AG20443 (cell line): ENCODE measurements around the gene WTAP.
A peak's percentile ranks its signal among the peaks of the same experiment; 100 is the strongest.
"Not testable (repeated sequence)": the region's sequence is repeated elsewhere in the genome, so short reads cannot be mapped to it uniquely, and the experiment has no call there.

Experiments
- DNase-seq: peaks from one replicate; pipeline ENCODE4 v3.0.0; 2012; ENCODE audit warnings: low spot score, mixed read lengths

WTAP gene

GRCh38 chr6:159693894-159694545 lies 33.3 kb upstream of the WTAP start:
- DNase-seq, result no peak

DNA sequence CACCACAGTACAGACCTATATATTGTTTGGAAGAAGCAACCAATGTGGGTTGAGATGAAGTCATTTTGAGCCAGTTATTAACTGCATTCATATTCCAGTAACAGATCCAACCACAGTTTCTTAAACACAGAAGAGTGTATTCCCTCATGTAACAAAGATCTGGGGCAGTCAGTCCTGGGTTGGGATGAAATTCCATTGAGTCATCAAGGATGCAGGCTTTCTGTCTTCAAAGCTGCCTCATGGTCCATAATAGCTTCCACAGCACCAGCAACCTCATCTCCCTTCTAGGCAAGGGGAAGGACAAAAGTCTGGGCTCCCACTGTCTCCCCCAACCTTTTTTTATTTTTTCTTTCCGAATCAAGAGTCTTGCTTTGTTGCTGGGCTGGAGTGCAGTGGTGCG lies 31.3 kb upstream of the WTAP start:
- peak; percentile 52 for DNase-seq

- no peak for DNase-seq
Measured at GRCh38 chr6:159700970-159701369, 26.3 kb upstream of the WTAP start.

- DNase-seq, result peak; percentile 81
Measured at GRCh38 chr6:159701413-159701999, 25.8 kb upstream of the WTAP start.

- not testable (repeated sequence) for DNase-seq
Measured at GRCh38 chr6:159710603-159711002, 16.7 kb upstream of the WTAP start.

GRCh38 chr6:159712389-159712788 lies 14.9 kb upstream of the WTAP start:
- DNase-seq, result not testable (repeated sequence)

DNA sequence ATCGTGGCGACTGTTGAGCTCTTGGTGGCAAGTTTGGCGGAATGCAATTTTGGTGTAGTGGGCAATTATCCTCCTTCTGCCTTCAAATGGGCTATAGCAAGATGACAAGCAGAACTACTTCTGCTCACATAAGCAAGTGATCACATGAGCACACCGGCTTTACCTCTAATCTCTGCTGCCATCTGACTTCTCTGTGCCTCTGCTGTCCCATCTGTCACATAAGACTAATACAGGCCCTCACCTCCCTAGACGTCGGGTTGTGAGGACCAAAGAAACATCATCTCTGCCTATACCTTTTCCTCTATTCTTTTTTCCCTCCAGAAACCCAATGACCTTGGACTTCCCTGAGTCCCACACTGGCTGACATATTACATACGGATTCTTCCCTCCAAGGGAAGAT lies 13.3 kb upstream of the WTAP start:
- DNase-seq, result no peak

GRCh38 chr6:159714404-159714803 lies 12.9 kb upstream of the WTAP start:
- DNase-seq, result no peak

- no peak for DNase-seq
Measured at GRCh38 chr6:159715166-159715565, 12.1 kb upstream of the WTAP start.

DNA sequence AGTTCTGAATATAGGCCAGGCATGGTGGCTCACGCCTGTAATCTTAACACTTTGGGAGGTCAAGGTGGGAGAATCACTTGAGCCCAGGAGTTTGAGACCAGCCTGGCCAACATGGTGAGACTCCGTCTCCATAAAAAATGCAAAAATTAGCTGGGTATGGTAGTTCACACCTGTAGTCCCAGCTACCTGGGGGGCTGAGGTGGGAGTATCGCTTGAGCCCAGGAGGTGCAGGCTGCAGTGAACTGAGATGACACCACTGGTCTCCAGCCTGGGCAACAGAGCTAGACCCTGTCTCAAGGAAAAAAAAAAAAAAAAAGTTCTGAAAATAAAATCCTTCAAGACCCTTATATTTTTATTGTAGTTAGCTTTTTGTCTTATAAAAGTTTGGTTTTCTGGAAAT lies 11.7 kb upstream of the WTAP start:
- no peak for DNase-seq

- peak; percentile 89 for DNase-seq
Measured at GRCh38 chr6:159716247-159717096, 10.8 kb upstream of the WTAP start.

GRCh38 chr6:159718634-159719033 lies 8.7 kb upstream of the WTAP start:
- DNase-seq, result no peak

DNA sequence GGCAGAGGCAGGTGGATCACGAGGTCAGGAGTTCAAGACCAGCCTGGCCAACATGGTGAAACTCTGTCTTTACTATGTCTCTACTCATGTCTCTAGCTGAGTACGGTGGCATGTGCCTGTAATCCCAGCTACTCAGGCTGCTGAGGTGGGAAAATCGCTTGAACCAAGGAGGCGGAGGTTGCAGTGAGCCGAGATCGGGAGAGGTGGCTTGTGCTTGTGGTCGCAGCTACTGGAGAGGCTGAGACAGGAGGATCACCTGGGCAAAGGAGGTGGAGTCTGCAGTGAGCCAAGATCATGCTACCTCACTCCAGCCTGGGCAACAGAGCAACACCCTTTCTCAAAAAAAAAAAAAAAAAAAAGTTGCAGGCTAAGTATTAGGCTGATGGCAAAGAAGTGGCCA lies 8.0 kb upstream of the WTAP start:
- no peak for DNase-seq

DNA sequence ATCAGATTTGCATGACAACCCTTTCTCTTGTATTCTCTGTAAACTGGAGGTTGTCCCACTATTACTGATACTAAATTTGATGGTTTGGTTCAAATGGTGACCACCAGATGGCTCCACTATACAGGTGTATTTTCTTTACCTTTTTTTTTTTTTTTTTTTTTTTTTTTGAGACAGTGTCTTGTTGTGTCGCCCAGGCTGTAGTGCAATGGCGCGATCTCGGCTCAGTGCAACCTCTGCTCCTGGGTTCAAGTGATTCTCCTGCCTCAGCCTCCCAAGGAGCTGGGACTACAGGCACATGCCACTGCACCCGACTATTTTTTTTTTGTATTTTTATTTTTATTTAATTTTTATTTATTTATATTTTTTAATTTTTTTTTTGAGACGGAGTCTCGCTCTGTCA lies 6.6 kb upstream of the WTAP start:
- no peak for DNase-seq

DNA sequence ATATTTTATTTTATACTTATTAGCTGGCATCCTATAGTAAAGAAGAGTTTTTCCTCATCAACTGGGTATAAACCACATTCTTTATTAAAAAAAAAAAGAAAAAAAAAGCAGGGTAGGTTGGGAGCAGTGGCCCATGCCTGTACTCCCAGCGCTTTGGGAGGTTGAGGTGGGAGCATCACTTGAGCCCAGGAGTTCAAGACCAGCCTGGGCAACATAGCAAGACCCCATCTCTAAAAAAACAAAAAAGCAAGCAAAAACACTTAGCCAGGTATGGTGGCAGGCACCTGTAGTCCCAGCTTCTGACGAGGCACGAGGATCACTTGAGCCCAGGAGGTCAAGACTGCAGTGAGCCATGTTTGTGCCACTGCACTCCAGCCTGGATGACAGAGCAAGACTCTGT lies 5.3 kb upstream of the WTAP start:
- not testable (repeated sequence) for DNase-seq

DNA sequence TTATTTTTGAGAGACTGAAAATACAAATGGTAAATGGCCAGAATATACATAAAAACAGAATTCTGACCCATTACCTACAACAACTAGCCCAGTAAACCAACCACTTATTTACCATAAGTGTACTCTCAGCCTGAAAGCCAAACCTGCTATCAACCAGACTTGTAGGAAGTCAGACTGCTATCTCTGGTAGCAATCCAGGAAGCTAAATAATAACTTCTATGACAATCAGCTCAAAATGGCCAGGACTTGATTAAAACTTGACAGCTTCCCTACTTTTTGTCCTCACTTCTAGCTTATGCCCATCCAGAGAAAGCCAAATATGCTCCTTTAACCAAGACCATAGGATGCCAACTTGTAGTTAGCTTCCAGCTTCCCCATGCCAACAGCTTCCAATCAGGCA lies 4.7 kb upstream of the WTAP start:
- no peak for DNase-seq

DNA sequence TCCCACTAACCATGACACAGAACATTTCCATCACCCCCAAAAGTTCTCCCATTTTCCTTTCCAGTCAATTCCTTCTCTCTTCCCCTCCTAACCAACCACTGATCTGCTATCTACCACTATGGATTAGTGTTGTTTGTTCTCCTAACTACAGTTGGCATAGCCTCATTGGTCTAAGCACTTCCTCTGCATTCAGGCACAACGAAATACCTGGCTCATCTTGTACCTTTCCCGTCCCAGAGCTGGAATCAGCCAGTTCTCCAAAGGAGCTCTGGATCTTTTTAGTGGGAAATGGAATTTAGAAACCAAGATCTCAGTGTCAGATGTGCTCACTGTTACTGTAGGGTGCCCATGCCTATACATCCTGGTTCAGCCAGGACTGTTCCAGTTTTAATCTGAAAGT lies 4.0 kb upstream of the WTAP start:
- no peak for DNase-seq

DNA sequence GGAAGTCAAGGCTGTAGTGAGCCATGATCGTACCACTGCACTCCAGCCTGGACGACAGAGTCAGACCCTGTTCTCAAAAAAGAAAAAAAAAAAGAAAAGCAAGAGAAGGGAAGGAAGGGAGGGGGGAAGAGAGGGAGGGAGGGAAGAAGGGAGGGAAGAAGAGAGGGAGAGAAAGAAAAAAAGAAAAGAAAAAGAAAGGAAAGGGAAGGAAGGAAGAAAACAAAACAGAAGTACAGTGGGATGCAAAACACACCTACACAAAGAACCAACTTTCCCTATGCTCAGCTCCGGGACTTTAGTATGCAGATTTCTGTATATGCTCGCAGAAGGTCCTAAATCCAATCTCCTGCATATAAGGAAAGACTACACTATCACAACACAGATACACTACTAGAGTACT lies 2.5 kb upstream of the WTAP start:
- no peak for DNase-seq

DNA sequence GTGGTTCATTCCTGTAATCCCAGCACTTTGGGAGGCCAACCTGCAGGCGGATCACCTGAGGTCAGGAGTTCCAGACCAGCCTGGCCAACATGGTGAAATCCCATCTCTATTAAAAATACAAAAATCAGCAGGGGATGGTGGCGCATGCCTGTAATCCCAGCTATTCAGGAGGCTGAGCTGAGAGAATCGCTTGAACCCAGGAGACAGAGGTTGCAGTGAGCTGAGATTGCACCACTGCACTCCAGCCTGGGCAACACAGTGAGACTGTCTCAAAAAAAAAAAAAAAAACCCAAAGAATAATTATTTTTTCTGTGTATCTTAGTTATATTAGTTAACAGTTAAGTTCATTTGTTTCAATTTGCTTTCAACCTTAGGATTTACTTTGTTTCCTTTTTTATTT lies 2.1 kb upstream of the WTAP start:
- DNase-seq, result not testable (repeated sequence)

DNA sequence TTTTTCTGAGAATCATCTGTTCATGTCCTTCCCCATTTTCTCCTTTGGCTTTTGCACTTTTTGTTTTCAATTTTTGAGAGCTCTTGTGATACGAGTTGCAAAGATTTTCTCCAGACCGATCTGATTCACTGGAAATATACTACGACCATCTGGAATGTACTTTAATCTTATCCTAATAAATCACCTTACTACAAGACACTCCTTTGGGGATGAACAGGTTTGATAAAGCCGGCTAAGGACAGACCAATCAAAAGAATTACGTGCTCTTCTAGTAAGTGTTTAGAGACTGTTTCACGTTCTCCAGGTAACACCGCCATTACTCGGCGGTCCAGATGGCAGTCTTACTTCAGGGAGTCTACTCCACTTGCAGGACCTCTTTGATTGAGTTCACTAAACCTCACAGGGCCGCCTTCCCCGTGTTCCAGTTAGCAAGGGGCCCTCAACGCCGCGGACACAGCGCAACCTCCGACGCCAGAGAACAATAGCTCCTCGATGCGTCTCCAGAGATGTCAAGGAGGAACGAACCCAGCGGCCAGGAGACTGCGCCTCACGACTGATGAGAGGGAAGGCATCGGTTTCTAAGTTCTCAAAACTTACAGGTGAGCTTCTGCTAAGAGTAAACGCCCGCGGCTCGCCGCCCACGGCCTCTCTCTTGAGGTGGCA lies 920 bp upstream of the WTAP start:
- DNase-seq, result no peak

DNA sequence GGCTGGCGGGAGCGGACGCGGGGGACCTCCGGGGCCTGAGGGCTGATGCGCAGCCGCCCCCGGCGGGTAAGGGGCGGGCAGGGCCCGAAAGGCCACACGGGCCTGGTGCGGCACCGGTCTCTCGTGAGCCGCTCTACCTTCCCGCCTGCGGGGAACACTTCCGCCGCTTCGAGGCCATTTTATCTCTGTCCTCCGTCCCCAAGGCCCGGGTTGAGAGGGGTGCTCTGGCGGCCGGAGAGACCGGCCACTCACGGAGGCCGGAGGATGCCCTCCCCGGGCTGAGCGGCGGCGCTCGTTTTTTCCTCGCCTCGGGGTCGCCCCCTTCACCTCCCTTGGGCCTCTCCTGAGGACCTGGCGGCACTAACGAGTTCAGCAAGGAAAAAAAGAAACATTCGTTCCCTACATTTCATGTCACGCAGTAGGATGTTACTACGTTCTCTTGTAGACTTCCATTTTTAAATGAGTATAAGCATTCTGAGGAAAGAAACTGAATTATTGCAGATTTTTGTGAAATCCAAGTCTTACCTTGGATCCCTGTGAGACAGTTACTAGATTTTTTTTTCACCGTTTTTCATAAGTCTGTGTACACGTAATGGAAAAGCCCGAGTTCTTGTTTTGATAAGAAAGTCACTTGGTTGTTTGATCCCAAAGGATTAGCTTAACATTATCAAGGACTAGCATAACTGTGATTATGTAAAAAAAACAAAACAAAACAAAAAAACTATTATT lies 575 bp downstream of the WTAP start:
- DNase-seq, result peak; percentile 66

DNA sequence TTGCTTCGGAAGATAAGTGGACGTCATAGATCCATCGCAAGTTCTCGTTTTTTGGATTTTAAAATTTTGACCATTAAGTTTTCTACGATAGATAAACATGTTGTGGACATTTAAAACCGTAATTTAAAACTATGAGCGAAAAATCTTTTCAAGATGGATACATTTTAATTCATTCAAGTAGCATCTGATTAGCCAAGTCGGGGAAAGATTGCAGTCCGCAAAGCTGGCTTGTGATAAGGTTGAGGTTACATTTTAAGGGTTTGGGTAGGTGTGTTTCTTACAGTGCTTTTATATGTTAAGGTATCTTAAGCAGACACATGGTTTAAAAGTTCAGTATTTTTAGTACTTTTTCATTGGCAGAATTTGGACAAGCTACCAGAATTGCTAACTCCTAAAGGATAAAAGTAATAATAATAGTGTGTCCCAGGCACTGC lies 1.2 kb downstream of the WTAP start:
- no peak for DNase-seq
